22Rv1 (cell line): ENCODE results near the gene TKTL1.

Experiments
- ZFX ChIP-seq: fragments of 450-650 bp; IDR thresholded peaks from 2 replicates; pipeline ENCODE4 v1.6.1; 2017; ENCODE audit warnings: antibody characterized with exemption, borderline replicate concordance
- TF ChIP-seq, protein P1 (sequence below): fragments of 450-650 bp; IDR thresholded peaks from 2 replicates; pipeline ENCODE4 v1.5.1; 2017; ENCODE audit warnings: mild to moderate bottlenecking

DNA sequence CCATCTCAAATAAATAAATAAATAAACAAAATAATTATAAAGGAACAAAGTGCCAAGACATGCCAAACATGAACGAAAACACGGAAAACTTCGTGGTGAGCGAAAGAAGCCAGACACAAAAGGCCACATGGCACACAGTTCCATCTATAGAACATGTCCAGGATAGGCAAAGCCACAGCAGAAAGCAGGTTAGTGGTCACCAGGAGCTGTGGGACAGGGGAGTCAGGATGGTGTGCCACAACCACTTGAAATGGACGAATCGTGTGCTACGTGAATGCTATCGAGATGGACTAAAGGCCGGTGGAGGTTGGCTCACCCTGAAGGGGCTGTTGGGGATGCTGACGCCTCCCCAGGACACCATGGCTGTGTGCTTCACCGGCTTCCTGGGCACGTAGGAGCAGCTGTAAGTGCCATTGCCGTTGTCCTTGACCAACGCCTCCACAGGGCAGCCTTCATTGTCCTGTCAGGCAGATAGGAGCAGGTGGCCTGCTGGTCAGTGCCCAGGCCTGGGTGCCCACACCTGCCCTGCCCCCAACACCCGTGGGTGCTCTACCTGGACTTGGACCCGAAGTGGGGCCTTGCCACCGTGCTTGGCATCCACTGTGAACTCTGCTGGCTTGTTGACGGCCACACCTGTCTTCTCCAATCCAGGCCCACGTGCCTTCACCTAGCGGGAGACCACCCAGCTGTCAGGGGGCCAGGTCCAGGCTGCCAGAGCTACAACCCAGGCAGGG, 68.3 kb downstream of the TKTL1 start:
- TF ChIP-seq, protein P1, sequence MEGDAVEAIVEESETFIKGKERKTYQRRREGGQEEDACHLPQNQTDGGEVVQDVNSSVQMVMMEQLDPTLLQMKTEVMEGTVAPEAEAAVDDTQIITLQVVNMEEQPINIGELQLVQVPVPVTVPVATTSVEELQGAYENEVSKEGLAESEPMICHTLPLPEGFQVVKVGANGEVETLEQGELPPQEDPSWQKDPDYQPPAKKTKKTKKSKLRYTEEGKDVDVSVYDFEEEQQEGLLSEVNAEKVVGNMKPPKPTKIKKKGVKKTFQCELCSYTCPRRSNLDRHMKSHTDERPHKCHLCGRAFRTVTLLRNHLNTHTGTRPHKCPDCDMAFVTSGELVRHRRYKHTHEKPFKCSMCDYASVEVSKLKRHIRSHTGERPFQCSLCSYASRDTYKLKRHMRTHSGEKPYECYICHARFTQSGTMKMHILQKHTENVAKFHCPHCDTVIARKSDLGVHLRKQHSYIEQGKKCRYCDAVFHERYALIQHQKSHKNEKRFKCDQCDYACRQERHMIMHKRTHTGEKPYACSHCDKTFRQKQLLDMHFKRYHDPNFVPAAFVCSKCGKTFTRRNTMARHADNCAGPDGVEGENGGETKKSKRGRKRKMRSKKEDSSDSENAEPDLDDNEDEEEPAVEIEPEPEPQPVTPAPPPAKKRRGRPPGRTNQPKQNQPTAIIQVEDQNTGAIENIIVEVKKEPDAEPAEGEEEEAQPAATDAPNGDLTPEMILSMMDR, result no peak
- no peak for TF ChIP-seq ZFX
